ENCODE results near the gene SUSD4.

Gene SUSD4

DNA sequence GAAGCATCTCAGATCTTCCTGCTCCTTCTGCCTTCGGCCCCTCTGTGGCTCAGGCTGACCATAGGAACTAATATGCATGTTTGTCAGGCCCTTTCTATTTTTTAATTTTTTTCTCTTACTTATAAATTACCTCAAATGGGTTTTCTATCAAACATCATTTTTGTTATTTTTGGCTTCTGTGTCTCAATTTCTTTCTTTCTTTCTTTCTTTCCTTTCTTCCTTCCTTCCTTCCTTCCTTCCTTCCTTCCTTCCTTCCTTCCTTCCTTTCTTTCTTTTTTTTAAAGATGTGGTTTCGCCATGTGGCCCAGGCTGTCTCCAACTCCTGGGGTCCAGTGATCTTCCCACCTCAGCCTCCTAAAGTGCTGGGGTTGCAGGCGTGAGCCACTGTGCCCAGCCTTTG, 184.7 kb downstream of the SUSD4 start:
- no peak for DNase-seq (ENCODE audit: low read depth)

DNA sequence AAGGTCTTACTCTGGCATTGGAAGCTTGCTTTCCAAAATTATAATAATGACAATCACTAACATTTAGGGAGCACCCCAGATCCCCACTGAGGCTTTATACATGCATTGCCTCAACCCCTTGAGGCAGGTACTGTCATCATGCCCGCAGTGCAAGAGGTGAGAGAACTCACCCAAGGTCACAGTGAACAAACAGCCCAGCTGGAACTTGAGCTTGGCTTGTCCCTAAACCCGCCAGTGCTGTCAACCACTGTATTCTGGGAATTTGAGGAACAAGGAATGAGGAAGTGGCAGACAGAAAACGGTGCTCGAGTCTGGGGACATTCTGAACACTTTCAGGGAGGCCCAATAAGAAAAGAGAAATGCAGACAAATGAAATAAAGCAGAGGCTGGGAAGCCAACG, 186.3 kb downstream of the SUSD4 start:
- DNase-seq (ENCODE audit: low read depth) = no peak

DNA sequence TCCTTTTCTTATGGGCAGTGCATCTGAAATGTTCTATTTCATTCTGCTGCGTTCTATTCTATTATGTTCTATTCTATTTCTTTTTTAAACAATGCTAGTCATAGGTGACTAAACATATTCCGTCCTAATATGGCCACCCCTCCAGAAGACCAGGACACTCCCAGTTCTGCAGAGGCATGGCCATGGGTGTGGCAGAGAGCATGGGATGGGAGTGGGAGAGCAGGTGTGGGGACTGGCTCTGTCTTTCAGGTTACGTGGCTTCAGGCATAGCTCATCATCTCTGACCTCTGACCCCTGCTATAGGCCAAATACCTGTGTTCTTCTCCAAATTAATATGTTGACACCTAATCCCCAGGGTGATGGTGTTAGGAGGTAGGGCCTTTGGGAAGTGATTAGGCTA, 187.5 kb downstream of the SUSD4 start:
- DNase-seq (ENCODE audit: low read depth) = no peak

DNA sequence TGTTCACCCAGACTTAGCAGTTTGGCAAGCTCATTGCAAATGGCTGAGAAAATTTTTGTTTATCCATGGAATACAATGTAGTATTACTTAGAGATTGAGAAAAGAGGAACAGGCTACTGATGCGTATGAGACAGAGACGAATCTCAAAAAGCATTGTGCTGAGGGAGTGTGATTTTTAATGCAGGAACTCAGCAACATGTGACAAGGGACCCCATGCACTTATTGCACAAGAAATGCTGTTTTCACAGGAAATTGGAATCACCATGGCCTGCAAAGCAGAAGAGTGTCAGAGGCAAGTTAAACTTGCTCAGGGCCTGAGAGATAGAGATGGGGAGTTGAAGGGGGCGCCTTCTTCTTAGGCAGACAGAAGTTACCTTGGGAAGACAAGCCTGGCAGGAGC, 188.3 kb downstream of the SUSD4 start:
- no peak for DNase-seq (ENCODE audit: low read depth)

DNA sequence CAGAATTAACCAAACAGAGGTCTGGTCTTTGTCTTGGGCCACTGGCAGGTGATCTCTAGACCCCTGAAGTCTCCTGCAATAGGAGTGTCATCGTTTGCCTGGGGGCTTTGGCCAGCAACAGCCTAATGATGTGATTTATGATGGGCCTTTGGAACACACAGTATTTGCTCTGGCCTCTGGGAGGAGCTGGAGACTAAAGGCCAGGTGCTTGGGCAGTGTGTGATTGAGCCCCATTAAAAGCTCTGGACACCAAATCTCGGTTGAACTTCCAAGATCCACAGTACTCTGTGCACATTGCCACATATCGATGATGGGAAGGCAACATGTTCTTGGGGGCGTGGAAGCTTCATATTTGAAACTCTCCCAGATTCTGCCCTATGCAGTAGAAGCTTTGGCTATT, 188.9 kb downstream of the SUSD4 start:
- DNase-seq (ENCODE audit: low read depth) = no peak

Measured in activated T-cell treated with anti-CD3 and anti-CD28 coated beads for 48 hours (primary cell).